Activated CD4-positive, alpha-beta T cell treated with anti-CD3 and anti-CD28 coated beads, Interleukin-2, amount 50 U/mL, for 4 hours (primary cell): Measurements from ENCODE around the gene NINJ1.

ENCODE experiments used
- DNase-seq, 2 experiments: peaks; one replicate each; pipeline ENCODE4 v3.0.0-alpha.2; 2020

The NINJ1 gene

DNA sequence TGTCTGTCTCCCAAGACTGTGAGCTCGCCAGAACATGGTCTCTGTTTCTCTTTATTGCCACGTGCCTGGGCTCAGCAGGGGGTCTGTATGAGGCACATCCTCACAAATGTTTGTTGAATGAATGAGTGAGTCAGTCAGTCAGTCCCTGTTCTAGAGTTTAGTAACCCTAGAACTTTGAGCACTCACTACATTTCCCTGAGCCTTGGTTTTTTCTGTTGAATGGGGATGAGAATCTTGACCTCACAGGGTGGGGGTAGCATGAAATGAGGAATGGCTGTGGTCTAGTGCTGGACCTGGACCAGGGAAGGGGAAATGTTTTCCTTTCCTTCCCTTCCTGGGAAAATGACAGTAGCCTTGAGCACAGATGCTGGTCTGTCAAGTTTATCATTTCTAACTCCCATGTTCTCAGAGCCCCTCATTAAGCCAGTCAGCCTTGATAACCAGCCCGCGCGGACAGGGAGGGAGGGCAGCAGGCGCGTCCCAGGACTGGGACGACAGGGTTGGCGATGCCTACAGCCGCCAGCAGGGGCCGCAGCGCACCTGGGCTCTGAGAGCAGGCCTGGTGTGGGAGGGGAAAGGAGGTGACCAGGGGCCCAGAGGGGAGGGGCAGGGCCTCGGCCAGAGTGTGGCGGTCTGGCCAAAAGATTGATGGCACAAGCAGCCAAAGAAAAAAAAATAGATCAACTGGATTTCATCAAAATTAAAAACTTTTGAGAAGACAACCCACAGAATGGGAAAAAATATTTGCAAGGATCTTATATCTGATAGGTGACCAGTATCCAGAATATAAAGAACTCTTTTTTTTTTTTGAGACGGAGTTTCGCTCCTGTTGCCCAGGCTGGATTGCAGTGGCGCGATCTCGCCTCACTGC lies 25.8 kb upstream of the NINJ1 start:
- peak; percentile 58 to 61 for DNase-seq

DNA sequence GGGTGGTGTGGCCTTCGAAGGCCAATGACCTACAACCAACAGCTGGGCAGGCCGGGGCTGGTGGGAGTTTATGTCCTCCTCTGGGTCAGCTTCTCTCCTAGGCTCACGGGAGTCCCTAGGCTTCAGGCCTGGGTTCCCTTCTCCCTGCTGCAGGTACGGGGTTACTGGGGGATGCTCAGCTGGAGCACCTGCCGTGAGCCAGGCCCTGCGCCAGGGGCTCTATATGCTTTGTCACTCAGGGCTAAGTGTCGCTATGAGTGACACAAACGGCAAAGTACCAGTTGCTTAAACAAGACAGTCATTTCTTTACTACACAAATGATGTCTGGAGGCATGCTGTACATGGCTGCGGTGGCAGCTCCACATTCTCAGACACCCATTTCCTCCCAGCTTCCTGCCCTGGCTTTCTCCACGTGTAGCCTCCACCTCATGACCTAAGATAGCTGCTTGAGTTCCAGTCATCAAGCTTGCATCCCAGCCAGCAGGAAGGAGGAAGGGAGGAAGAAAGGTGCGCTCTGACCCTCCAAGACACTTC lies 22.5 kb upstream of the NINJ1 start:
- DNase-seq = no peak

DNA sequence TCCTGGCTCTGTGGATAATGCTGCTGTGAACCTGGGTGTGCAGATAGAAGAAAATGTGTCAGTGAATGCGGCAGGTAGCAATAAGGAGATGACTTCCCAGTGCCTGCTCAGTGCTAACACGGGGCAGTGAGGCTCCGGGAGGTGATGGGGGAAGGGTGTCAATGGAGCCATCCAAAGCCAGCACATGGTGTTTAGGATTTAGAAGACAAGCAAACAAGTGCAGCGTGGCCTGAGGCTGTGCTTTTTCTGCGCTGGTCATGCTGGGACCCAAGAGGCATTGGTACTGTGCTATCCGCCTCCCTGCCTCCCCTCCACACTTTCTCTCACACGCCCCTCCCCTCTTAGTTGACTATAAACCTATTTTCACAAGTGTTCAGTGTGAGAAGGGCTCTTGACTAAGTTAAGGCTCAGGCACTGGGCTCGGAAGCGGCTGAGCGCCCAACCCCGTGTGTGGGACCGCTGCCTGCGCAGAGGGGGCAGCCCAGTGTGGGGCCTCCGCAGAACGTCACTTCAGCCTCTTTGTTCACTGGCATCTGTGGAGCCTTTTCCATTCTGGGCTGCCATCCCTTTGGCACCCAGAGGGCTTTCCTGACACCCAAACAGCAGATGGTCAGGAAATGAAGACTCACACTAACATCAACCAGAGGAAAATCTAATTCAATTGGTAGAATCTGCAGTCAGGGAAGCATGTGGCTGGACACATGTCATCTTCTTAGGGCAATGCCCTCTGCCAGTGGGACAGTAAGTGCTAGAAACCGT lies 21.8 kb upstream of the NINJ1 start:
- DNase-seq = no peak

DNA sequence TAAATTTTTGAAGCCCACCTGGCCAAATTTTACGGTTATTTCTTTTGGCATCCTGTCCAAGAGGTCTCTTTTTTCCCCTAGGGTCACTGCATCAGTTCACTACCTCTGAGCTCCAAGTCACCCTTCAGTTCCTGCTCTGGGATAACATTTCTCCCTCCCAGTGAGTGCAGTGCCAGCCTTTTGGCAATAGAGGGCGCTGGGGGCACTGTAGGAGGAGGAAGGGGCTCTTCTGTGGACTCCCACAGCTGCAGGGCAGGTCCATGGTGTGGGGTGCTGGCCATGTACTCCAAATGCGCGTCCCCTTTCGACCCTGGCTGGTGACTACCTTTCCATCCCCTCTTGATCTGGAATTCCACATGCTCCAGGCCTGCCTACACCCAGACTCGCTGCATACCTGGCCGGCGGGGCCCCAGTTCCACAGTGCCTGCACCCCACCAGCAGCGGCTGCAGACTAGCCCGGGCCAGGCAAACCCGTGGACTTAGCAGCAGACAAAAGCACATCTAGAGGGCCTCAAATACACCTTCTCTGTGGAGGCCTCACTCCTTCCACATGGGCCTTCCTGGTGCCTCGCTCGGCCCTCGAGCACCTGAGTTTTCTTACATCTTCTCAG lies 20.3 kb upstream of the NINJ1 start:
- peak in 1 of 2 experiments; percentile 23 for DNase-seq

DNA sequence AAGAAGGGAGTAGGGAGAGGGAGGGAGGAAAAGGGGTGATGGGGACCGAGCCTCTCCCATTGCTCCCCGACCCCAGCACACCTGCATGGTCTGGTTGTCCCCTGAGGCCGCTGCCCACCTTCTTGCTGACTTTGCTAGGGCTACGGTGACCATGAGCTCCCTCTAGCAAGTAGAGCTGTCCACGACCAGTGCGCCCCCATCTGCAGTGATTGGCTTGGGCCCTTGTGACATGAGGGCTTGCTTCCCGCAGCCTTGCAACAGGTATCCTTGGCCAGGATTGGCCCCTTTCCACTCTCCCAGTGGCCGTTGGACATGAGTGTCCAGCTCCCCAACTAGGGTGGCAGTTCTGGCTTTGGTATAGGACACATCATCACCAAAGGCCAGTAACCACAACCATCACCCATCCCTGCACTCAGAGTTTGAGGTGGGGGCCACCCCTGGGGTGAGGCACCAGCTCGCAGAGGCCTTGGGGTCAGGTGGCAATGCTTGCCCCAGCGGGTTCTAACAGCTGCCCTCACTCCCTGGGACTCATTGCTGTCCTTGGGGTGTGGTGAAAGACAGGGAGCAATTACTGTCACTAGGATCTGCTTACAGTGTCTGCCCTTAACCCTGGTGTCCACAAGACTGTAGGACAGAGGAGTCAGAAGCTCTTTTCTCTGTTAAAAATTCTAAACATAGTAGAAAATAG lies 17.2 kb upstream of the NINJ1 start:
- DNase-seq = no peak

DNA sequence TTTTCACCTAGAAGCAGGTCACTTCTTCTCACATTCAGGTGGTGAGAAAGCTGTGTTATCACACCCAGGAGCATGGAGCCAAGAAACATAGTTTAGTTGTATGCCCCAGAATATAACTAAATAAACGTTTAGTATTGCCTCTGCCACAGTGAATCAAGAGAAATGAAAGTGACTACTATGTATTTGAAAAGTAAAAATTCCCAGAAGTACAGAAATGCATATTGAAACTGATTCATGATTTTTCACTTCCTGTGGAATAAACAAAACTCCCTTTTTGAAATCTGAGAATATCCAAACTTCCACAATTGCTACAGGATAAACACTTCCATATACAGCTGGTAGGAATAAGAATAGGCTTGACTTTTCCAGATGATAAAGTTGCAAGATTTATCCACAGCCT lies 15.3 kb upstream of the NINJ1 start:
- no peak for DNase-seq

DNA sequence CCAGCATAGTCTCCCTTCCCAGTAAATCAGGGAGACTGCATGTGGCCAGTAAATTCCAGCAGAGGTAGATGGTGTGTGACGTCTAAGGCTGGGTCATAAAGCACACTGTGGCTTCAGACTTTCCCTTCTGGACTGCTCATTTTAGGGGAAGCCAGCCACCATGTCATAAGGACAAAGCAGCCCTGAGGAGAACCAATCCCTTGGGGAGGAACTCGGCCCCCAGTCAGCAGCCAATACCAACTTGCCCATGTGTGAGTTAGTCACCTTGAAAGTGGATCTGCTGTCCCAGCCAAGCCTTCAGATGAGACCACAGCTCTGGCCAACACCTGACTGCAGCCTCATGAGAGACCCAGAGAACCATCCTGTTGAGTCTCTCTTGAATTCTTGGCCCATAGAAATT lies 14.7 kb upstream of the NINJ1 start:
- no peak for DNase-seq

DNA sequence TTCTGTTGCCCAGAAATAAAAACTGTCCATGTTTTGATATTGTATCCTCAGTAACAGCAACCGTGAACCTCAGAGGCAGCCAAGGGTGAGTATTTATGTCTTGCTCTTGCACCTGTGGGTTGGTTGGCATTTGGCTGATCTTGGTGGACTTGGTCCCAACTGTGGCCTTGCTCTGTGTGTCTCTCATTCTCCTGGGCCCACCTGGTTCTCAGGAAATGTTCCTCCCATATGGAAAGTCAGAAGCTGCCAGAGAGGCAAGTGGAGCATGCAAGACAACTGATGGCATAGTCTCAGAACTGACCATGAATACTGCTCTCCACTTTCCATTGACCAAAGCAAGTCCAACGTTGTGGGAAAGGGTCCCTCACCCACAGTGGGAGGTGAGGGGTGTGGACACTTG lies 13.6 kb upstream of the NINJ1 start:
- DNase-seq = no peak

DNA sequence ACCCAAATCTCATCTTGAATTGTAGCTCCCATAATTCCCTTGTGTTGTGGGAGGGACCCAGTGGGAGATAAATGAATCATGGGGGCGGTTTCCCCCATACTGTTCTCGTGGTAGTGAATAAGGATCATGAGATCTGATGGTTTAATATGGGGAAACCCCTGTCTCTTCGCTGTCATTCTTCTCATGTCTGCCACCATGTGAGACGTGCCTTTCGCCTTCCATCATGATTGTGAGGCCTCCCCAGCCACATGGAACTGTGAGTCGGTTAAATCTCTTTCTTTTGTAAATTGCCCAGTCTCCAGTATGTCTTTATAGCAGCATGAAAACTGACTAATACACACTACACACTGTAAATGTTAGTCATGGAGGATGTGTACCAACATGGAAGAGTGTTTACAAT lies 12.6 kb upstream of the NINJ1 start:
- DNase-seq = peak; percentile 31 to 47

DNA sequence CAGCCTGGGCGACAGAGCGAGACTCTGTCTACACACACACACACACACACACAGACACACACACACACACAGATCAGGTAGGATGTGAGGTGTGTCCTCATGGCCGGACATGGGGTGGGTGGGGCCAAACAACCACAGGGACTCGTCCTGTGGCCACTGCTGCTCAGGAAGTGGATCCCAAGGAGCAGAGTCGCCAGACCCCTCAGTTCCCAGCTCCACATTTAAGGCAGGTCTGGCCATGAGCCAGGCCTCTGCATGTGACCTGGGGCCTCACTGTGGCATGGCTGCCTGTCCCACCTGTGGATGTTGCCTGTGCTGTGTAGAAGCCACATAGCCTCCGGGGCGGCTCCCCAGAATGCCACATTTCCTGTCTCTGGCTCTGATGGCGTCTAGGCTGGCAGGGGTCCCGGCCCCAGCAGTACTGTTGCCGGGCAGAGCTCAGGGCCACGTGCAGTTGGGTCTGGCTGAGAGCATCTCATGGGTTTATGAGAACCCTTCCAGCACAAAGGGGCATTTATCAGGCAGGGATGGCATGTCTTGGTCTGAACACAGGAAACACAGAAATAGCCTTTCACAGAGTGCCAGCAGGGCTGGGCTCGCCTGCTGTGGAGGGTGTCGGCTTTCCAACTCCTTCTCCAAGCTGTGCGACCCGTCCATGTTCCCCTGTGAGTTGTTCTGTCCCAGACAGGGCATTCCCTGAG lies 9.9 kb upstream of the NINJ1 start:
- peak; percentile 32 to 35 for DNase-seq

DNA sequence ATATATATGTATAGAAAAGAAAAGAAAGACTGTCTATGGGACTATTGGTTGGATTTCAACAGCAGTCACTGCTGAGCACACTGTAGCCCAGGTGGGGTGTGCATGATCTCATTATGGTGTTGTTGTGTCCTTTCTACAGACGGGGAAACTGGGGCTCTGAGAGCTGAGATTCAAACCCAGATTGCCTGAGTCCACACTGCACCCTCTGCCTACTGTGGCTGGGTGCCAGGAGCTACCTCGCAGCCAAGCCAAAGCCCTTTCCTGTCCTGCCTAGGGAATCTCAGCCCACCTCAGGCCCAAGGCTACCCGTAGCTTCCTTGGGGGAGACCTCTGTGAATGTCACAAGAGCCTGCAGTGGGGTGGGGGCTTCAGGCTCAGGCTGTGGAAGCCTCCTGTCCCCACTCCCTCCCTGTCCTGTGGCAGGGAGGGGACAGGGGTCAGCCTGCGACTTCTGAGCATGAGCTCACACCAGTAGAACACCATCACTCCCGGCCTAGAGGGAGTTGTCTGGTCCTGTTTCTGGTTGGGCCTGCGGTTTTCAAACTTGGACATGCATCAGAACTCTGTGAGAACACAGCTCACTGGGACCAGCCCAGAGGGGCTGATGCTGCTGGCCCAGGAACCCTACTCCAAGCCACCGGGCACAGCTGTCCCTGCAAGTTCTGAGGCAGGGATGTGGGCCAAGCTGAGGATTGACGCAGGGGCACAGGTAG lies 7.9 kb upstream of the NINJ1 start:
- no peak for DNase-seq

DNA sequence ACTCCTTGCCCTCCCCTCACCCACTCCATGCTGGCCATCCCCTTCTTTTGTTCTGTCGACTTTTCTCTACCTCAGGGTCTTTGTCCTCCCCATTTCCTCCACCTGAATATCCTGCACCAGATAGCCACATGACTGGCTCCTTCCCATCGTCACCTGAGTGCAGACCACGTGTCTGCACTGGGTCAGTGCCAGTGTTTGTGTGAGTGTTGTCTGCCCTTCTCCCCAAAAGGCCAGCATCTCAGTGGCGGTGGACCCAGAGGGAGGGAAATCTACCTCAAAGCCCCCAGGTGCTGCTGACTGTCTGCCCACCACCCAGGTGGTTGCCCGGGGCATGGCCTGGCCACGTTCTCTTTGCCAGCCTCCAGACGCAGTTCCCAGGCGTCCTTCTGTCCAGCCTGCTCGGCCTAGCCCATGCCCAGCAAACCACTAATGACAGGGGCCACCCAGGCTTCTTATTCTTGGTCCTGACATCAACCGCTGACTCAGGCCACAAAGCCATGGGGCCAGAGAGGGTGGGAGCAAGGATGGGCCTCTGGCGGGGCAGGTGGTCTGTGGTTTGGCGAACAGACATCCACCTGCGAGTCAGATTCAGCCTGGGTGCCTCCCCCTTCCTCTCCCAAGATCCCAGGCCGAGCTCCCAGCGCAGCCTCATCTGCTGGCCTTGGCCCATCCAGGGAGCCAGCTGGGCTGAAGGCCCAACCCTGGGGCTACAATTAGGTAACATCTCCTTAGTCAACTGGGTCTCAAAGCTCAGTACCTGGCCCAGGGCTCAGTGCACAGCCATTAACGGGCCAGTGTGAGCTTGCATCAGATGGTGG lies 5.5 kb upstream of the NINJ1 start:
- no peak for DNase-seq

DNA sequence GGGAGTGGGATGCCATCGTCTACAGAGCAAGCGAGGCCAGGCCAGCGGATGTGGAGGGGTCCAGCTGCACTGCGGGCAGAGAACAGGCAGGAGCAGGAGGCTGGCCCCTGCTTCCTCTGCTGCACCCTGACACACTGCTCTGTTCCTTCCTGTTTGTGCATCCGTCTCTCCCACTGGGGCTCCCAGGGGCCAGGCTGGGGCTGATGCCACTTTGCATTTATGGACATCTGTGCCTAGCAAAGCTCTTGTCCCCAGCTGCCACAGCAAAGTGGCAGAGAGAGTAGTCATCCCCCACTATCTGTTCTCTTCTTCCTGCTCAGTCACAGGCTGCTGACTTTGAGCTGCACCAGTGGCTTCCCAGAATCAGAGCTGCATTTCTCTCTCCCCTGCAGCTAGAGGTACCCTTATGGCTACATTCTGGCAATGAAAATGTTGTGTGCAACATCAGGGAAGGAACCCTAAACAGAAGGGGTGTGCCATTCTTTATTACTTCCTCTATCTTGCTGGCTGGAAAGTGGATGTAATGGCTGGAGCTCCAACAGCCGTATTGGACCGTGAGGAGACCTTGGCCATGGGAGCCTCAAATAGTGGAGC lies 4.2 kb upstream of the NINJ1 start:
- no peak for DNase-seq

DNA sequence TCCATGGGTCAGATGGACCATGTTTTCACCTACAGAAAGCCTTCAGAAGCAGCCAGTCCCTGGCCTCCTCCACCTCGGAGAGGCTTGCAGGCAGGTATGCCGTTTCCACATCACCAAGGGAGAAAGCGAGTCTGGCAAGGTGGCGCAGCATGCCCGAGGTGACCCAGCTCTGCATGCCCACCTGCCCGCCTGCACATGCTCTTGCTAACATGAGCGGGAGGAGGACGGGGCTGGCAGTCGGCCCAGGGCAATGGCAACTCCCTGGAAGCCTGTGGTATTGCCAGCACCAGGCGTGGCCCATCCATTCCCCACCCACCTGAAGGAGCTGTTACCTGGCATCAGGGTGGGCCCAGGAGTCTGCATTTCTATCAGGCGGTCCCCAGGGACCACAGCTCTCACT lies 3.3 kb upstream of the NINJ1 start:
- no peak for DNase-seq

DNA sequence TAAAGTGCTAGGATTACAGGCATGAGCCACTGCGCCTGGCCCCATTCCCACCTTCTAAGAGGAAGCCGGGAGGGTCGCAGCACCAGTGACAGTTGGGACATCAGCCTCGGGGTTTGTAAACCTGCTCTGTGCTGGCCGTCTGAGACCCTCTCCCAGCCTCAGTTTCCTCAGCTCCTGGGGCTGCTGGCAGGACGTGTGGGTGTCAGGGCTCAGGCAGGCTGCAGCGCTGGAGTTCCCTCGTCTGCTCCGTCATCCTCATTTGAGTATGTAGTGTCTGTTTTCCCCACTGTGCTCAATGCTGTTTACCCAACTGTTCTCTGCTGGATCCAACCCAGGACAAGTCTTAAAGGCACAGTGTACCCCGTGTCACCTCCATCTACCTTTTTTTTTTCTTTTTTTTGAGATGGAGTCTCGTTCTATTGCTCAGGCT lies 2.0 kb upstream of the NINJ1 start:
- DNase-seq = no peak

DNA sequence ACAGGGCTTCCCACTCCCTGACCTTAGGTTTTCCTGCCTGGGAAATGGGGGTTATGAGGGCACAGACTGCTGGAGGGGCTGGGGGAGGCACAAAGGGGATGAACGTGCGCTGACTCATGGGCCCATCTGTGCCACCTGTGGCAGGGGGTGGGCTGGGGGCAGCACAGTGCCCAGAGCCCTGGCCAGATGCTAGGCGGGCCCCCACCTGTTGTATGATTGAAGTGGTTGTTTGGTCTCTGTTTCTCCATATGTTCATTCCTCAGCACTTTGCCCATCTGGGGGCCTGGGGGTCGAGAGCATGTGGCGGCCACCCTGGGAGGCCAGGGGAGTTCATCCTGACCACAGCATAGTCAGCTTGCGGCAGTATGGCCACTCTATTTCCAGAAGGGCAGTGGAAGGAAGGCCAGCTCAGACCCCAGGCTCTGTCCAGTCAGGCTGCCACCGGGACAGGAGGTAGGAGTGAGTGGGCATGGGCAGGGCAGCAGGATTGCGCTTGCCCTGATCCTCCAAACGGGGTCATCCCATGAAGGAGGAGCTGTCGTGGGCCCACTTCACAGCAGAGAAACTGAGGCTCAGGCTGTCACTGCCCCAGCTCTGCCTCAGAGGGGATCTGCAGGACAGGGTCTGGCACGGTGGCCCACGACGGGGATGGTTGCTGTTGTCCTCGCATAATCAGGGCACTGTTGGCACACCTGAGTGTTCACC lies 841 bp upstream of the NINJ1 start:
- no peak for DNase-seq

DNA sequence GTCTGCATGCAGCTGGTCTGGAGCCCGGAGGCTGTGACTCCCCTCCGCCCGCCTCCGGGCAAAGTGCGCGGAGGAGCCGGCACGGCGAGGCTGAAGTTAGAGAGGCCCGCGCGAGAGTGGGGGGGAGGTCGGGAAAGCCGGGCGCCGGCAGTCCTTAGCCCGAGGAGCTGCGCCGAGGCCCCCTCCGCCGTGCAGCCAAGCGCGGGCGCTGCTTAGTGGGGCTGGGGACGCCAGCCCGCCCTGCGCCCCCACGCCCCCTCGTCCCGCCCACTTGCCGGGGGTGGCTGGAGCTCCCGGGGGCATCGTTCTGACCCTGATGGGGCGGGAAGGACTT lies 403 bp downstream of the NINJ1 start:
- DNase-seq = no peak

DNA sequence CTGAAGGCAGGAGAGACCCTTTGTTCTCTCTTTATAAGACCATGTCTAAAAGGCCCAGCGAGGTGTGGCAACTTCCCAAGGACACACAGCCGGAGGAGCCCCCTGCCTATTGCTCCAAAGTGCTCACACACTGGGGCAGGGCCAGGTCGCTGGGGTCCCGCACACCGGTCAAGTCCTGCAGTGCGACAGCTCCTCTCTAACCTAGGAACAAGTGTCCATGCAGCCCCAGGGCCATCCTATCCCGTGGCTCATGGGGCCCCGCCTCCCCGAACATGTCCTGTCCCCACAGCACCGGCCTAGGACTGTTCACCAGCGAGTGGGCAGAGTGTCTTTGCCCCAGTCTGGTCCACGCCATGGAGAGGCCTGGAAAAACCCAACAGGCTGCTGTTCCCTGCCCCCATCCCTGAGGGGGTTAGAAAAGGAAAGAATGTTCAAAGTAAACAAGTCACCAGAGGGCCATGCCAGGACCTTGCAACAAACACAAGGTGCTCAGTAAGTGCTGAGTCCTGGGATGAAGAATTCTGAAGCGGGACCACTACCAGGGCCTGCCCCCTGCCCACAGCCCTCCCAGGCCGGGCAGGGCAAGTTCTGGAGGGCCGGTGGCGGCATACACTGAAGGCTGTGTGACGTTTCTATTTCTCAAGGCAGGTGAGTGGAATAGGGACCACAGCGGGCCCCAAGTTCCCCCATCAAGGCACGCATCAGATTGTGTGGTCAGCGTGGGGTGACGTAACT lies 938 bp downstream of the NINJ1 start:
- peak; percentile 29 to 36 for DNase-seq
